IMR-90 (cell line): ENCODE results near the gene GRK5. TPM values are rescaled to one million over a fixed set of nuclear protein-coding genes. Genes with fewer than 3 reads are reported as not detected.

Source experiments
- ATAC-seq: fragments of 200-7000 bp; cut with Tn5 transposase; 2 replicates; pipeline ENCODE4 v1.9.1; 2020; ENCODE audit warnings: low read depth, mild to moderate bottlenecking, moderate library complexity
- BruUV-seq: library from RNA; stranded (reverse); fragments of 400-500 nt; replicated peaks from 2 replicates; lab custom pipeline; 2021; lab: Mats Ljungman, UMichigan
- CTCF ChIA-PET: fragments of 300-600 bp; formaldehyde crosslinking; extraction: SDS; loops from one replicate; lab custom pipeline; 2021; ENCODE audit warnings: antibody characterized with exemption; lab: Yijun Ruan, JAX
- POLR2A ChIA-PET: fragments of 300-600 bp; sonication (Branson Sonifier 250); formaldehyde crosslinking; loops from one replicate; lab custom pipeline; 2022; ENCODE audit warnings: antibody characterized with exemption; ENCODE audit not compliant: unreplicated experiment; lab: Charles Lee
- DNase-seq: peaks from one replicate; pipeline ENCODE4 v3.0.0; 2013
- H2AFZ ChIP-seq: replicated peaks from 2 replicates; pipeline ENCODE3; 2013; ENCODE audit warnings: low read length, mild to moderate bottlenecking; ENCODE audit not compliant: poor library complexity
- H2AK5ac ChIP-seq: 2 replicates; pipeline ENCODE4 v1.6.1; 2013; ENCODE audit warnings: low read depth, low read length, inconsistent platforms
- H2AK9ac ChIP-seq: replicated peaks from 2 replicates; pipeline ENCODE3; 2013; ENCODE audit warnings: mild to moderate bottlenecking, low read depth, low read length, moderate library complexity; ENCODE audit not compliant: poor library complexity
- H2BK120ac ChIP-seq: 2 replicates; pipeline ENCODE4 v1.6.1; 2013; ENCODE audit warnings: low read depth, low read length, inconsistent platforms
- H2BK15ac ChIP-seq: 3 replicates; pipeline ENCODE4 v1.6.1; 2013; ENCODE audit warnings: low read depth, low read length, inconsistent platforms
- H2BK20ac ChIP-seq: 2 replicates; pipeline ENCODE4 v1.6.1; 2013; ENCODE audit warnings: low read depth, mild to moderate bottlenecking, inconsistent platforms, low read length, moderate library complexity
- H2BK5ac ChIP-seq: 2 replicates; pipeline ENCODE4 v1.6.1; 2013; ENCODE audit warnings: mild to moderate bottlenecking, low read depth, low read length, inconsistent platforms; ENCODE audit not compliant: poor library complexity, severe bottlenecking
- H3K14ac ChIP-seq: replicated peaks from 2 replicates; pipeline ENCODE4 v1.6.1; 2013; ENCODE audit warnings: low read depth, low read length, inconsistent platforms
- H3K18ac ChIP-seq: 2 replicates; pipeline ENCODE4 v1.6.1; 2013; ENCODE audit warnings: low read depth, low read length, control low read depth
- H3K23ac ChIP-seq: 2 replicates; pipeline ENCODE4 v1.6.1; 2013; ENCODE audit warnings: low read depth, low read length, inconsistent platforms
- H3K27ac ChIP-seq: 2 replicates; pipeline ENCODE4 v1.5.1; 2013; ENCODE audit warnings: mild to moderate bottlenecking, control low read depth, low read length; ENCODE audit not compliant: insufficient read depth
- H3K27me3 ChIP-seq: 2 replicates; pipeline ENCODE4 v1.6.1; 2013; ENCODE audit warnings: low read length; ENCODE audit not compliant: control insufficient read depth, insufficient read depth
- H3K36me3 ChIP-seq: 2 replicates; pipeline ENCODE4 v1.6.1; 2013; ENCODE audit warnings: low read length, mixed read lengths; ENCODE audit not compliant: control insufficient read depth, insufficient read depth
- H3K4ac ChIP-seq: 2 replicates; pipeline ENCODE4 v1.6.1; 2013; ENCODE audit warnings: low read depth, low read length, inconsistent platforms
- H3K4me1 ChIP-seq: 2 replicates; pipeline ENCODE4 v1.6.1; 2013; ENCODE audit warnings: low read length, mixed read lengths; ENCODE audit not compliant: control insufficient read depth, insufficient read depth
- H3K4me2 ChIP-seq: 2 replicates; pipeline ENCODE4 v1.6.1; 2013; ENCODE audit warnings: low read depth, mild to moderate bottlenecking, control low read depth, low read length, moderate library complexity
- H3K4me3 ChIP-seq: 2 replicates; pipeline ENCODE4 v1.5.1; 2013; ENCODE audit warnings: low read depth, mild to moderate bottlenecking, control low read depth, low read length, moderate library complexity; ENCODE audit not compliant: insufficient read depth
- H3K56ac ChIP-seq: 2 replicates; pipeline ENCODE4 v1.6.1; 2013; ENCODE audit warnings: low read length, inconsistent platforms; ENCODE audit not compliant: insufficient read depth; ENCODE audit errors: extremely low read depth
- H3K79me1 ChIP-seq, 2 experiments: 2 replicates each; pipeline ENCODE4 v1.6.1; 2013; ENCODE audit warnings: low read length in 2 of 2, inconsistent platforms in 1 of 2, low read depth in 1 of 2
- H3K9ac ChIP-seq: 2 replicates; pipeline ENCODE4 v1.6.1; 2013; ENCODE audit warnings: low read depth, low read length, control low read depth
- H3K9me1 ChIP-seq: 2 replicates; pipeline ENCODE4 v1.6.1; 2013; ENCODE audit warnings: low read length, inconsistent platforms; ENCODE audit not compliant: insufficient read depth
- H3K9me3 ChIP-seq: 2 replicates; pipeline ENCODE4 v1.6.1; 2013; ENCODE audit warnings: low read length; ENCODE audit not compliant: control insufficient read depth, insufficient read depth
- H4K20me1 ChIP-seq: 2 replicates; pipeline ENCODE4 v1.6.1; 2013; ENCODE audit warnings: low read length, inconsistent platforms; ENCODE audit not compliant: insufficient read depth
- H4K5ac ChIP-seq: 2 replicates; pipeline ENCODE4 v1.6.1; 2013; ENCODE audit warnings: mild to moderate bottlenecking, low read depth, low read length, control low read depth
- H4K8ac ChIP-seq, 2 experiments: 2 replicates each; pipeline ENCODE4 v1.6.1; 2013; ENCODE audit warnings: low read depth in 2 of 2, low read length in 2 of 2, control low read depth in 1 of 2, inconsistent platforms in 1 of 2
- H4K91ac ChIP-seq: 2 replicates; pipeline ENCODE4 v1.6.1; 2013; ENCODE audit warnings: low read depth, low read length, inconsistent platforms; ENCODE audit not compliant: insufficient read depth
- CEBPB ChIP-seq: IDR thresholded peaks from 2 replicates; pipeline ENCODE4 v1.6.1; 2012; ENCODE audit warnings: low read depth, low read length, improper control_type of control experiment
- CHD1 ChIP-seq: IDR thresholded peaks from 2 replicates; pipeline ENCODE4 v1.6.1; 2012; ENCODE audit warnings: low read depth, low read length, improper control_type of control experiment
- CTCF ChIP-seq: conservative IDR thresholded peaks from 2 replicates; pipeline ENCODE4 v1.5.1; 2012; ENCODE audit warnings: mild to moderate bottlenecking, low read depth, low read length, improper control_type of control experiment
- MAFK ChIP-seq: IDR thresholded peaks from 2 replicates; pipeline ENCODE4 v1.6.1; 2012; ENCODE audit warnings: low read depth, low read length, improper control_type of control experiment
- MAZ ChIP-seq: IDR thresholded peaks from 2 replicates; pipeline ENCODE4 v1.6.1; 2012; ENCODE audit warnings: low read depth, mild to moderate bottlenecking, low read length, improper control_type of control experiment, moderate library complexity, borderline replicate concordance
- NFE2L2 ChIP-seq: fragments of 150-350 bp; IDR thresholded peaks from 2 replicates; pipeline ENCODE4 v1.6.1; 2016; ENCODE audit warnings: low read depth, mild to moderate bottlenecking, low read length
- WGBS, 2 experiments: methylation state at CpG; one replicate each; pipeline versions ENCODE4 v1.1.5 to v1.1.7; 2013; ENCODE audit warnings: missing lambda C conversion rate in 2 of 2; ENCODE audit not compliant: insufficient read length in 1 of 2; ENCODE audit errors: extremely low coverage in 2 of 2; 5-methylcytosine and 5-hydroxymethylcytosine counted together
- dilution Hi-C: fragments of 300-500 bp; cut with HindIII; formaldehyde crosslinking; loops from one replicate; pipeline ENCODE4 v1.14.3; 2018; ENCODE audit warnings: low sequenced_read_pairs; ENCODE audit not compliant: unreplicated experiment
- in situ Hi-C: fragments of 300-500 bp; cut with MboI; formaldehyde crosslinking; loops from 3 replicates; pipeline ENCODE4 v1.14.3; 2019; ENCODE audit warnings: low sequenced_read_pairs, inconsistent platforms, mixed read lengths
- intact Hi-C: fragments of 100-400 bp; cut with micrococcal nuclease; formaldehyde crosslinking; loops from 2 replicates; pipeline ENCODE4 v1.10.0; 2022
- polyA plus RNA-seq, 3 experiments: library from polyadenylated mRNA; depleted of rRNA; stranded (reverse); fragments of >200 nt; gene quantifications; 2 replicates each; pipeline ENCODE4 v1.2.3, GENCODE V29; 2012; ENCODE audit warnings: low replicate concordance in 1 of 3
- total RNA-seq: library from RNA; depleted of rRNA; stranded (reverse); fragments of >200 nt; gene quantifications from 2 replicates; pipeline ENCODE4 v1.2.3, GENCODE V29; 2012

GRK5 gene
- total and polyA plus RNA-seq, 2 of the 4 experiments (the other 2 are of a cell fraction), result 12.9 to 16.3 TPM

GRCh38 chr10:119488675-119489074, 281.3 kb downstream of the GRK5 start:
- Histone ChIP-seq H3K27ac (no peak overlapping the region), H3K27me3 (no peaks in the 10 kb centered on the region), H2BK120ac (no peak overlapping the region), H3K4me2 (no peak overlapping the region), H3K9ac (no peak overlapping the region), H3K18ac (no peak overlapping the region), H4K91ac (no peak overlapping the region), H2BK15ac (no peak overlapping the region), H4K5ac (no peak overlapping the region), H3K56ac (no peak overlapping the region), H3K79me1 (peaks cover 0 to 4% of the 10 kb centered on the region in 2 experiments; a peak in 1 of 4 replicates), H3K36me3 (no peaks in the 10 kb centered on the region), H2AK9ac (no peak overlapping the region), H2AK5ac (no peak overlapping the region), H2AFZ (no peak overlapping the region), H3K9me1 (peaks cover 17% of the 10 kb centered on the region), H3K4me3 (no peak overlapping the region), H3K4me1 (peaks cover 20% of the 10 kb centered on the region), H2BK5ac (no peak overlapping the region), H4K8ac (no peak overlapping the region), H4K20me1 (no peaks in the 10 kb centered on the region), H3K4ac (no peak overlapping the region), H2BK20ac (no peak overlapping the region), H3K14ac (no peak overlapping the region), H3K23ac (no peak overlapping the region), H3K9me3 (no peaks in the 10 kb centered on the region)
- no peak for ATAC-seq
- DNase-seq, result no peak
- BruUV-seq, result no TSS peak
- ChIA-PET POLR2A (no interaction called here), CTCF (interaction anchor here (0.6 kb wide), 1 partner anchor 271 kb away, joined by 3 read pairs; no protein-coding TSS in a partner anchor)
- intact Hi-C loops, result loop anchor here (5.0 kb wide), 1 partner anchor 281 kb away; the partner anchor contains the start of gene GRK5
- TF ChIP-seq CHD1 (no peak), CEBPB (no peak), MAFK (no peak), NFE2L2 (no peak), MAZ (no peak), CTCF (no peak)
- dilution Hi-C loops, result no loop called here
- in situ Hi-C loops, result no loop called here
- no CpG with 5 or more reads among the region's 7 CpGs for WGBS, 2 experiments
